SU-DHL-6 (cell line): ENCODE data around the gene LAMB4.

Source experiments
- H2AFZ ChIP-seq: fragments of 200-600 bp; sonication (generic); 2 replicates; pipeline ENCODE4 v1.6.1; 2014; ENCODE audit warnings: low read depth, mild to moderate bottlenecking, moderate library complexity, mixed read lengths, antibody characterized with exemption, low read length; ENCODE audit not compliant: severe bottlenecking
- H3F3A ChIP-seq: fragments of 200-600 bp; shearing (Covaris generic); 2 replicates; pipeline ENCODE4 v1.6.0; 2016; ENCODE audit warnings: antibody characterized with exemption, mild to moderate bottlenecking; ENCODE audit not compliant: insufficient read depth
- H3K27ac ChIP-seq: fragments of 200-600 bp; sonication (generic); 2 replicates; pipeline ENCODE4 v1.5.1; 2016; ENCODE audit warnings: low read depth, mild to moderate bottlenecking, low read length, moderate library complexity, mixed read lengths
- H3K27me3 ChIP-seq: fragments of 200-600 bp; sonication (generic), shearing (Covaris generic); 2 replicates; pipeline ENCODE4 v1.6.0; 2014; ENCODE audit warnings: mild to moderate bottlenecking, low read length
- H3K36me3 ChIP-seq: fragments of 200-600 bp; sonication (generic); 2 replicates; pipeline ENCODE4 v1.6.1; 2014; ENCODE audit warnings: mild to moderate bottlenecking, low read length, mixed read lengths
- H3K4me2 ChIP-seq: fragments of 300-600, 200-600 bp; shearing (Covaris generic), sonication (generic); 2 replicates; pipeline ENCODE4 v1.6.0; 2014; ENCODE audit warnings: low read length, low read depth, mild to moderate bottlenecking; ENCODE audit not compliant: poor library complexity, severe bottlenecking
- H3K4me3 ChIP-seq: fragments of 200-600 bp; sonication (generic); 2 replicates; pipeline ENCODE4 v1.5.1; 2014; ENCODE audit warnings: antibody characterized with exemption, low read length, mild to moderate bottlenecking, mixed read lengths; ENCODE audit not compliant: insufficient read depth, poor library complexity, severe bottlenecking
- H3K79me2 ChIP-seq: fragments of 200-600 bp; sonication (generic); 2 replicates; pipeline ENCODE4 v1.6.1; 2014; ENCODE audit warnings: mild to moderate bottlenecking, low read length, moderate library complexity; ENCODE audit not compliant: insufficient read depth
- H3K9ac ChIP-seq: fragments of 200-600 bp; sonication (generic); 2 replicates; pipeline ENCODE4 v1.7.0; 2014; ENCODE audit warnings: mild to moderate bottlenecking, low read length
- H3K9me2 ChIP-seq: fragments of 200-600 bp; sonication (generic); replicated peaks from 2 replicates; pipeline ENCODE4 v1.6.1; 2014; ENCODE audit warnings: low read length; ENCODE audit not compliant: insufficient read depth
- H3K9me3 ChIP-seq: fragments of 200-600 bp; sonication (generic); 2 replicates; pipeline ENCODE4 v1.6.1; 2014; ENCODE audit warnings: low read length, mixed read lengths; ENCODE audit not compliant: insufficient read depth
- H4K20me1 ChIP-seq: fragments of 200-600 bp; sonication (generic); 2 replicates; pipeline ENCODE4 v1.6.1; 2014; ENCODE audit warnings: low read depth, mild to moderate bottlenecking, antibody characterized with exemption, low read length, moderate library complexity, mixed read lengths
- CTCF ChIP-seq: fragments of 200-600 bp; sonication (generic); IDR thresholded peaks from one replicate; pipeline ENCODE4 v1.5.1; 2017; ENCODE audit warnings: antibody characterized with exemption, mild to moderate bottlenecking, low read length, moderate library complexity; ENCODE audit not compliant: insufficient read depth, poor library complexity, severe bottlenecking
- EZH2phosphoT487 ChIP-seq: fragments of 200-600 bp; sonication (generic), shearing (Covaris generic); conservative IDR thresholded peaks from 2 replicates; pipeline ENCODE4 v1.6.1; 2018; ENCODE audit warnings: mild to moderate bottlenecking, antibody characterized with exemption, low read length, moderate library complexity, mixed read lengths

Gene LAMB4

DNA sequence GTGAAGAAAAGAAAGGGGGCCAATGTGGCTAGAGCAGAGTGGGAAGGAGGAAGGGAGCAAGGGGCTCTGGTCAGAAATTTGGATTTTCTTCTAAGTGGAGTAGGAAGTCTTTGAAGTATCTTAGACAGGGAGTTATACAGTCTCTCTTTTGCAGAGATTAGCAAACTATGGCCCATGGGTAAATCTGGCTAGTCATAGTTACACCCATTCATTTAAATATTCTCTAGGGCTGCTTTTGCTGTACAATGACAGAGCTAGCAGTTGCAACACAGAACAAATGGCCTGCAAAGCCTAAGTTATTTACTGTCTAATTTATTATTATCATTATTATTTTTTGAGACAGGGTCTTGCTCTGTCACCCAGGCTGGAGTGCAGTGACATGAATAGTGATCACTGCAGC is 10.5 kb upstream of the LAMB4 start:
- no peak overlapping the region for H2AFZ ChIP-seq
- H3K4me2 ChIP-seq = no peak overlapping the region
- H3K4me3 ChIP-seq = no peak overlapping the region
- H3K27ac ChIP-seq = no peak overlapping the region
- H3K9ac ChIP-seq = no peak overlapping the region
- no peaks in the 10 kb centered on the region for H3K36me3 ChIP-seq
- no peaks in the 10 kb centered on the region for H3K9me2 ChIP-seq
- H3K9me3 ChIP-seq = no peaks in the 10 kb centered on the region
- TF ChIP-seq CTCF = no peak
- no peak for TF ChIP-seq EZH2phosphoT487
- H3F3A ChIP-seq = no peaks in the 10 kb centered on the region
- no peaks in the 10 kb centered on the region for H4K20me1 ChIP-seq
- no peaks in the 10 kb centered on the region for H3K79me2 ChIP-seq
- no peaks in the 10 kb centered on the region for H3K27me3 ChIP-seq

- Histone ChIP-seq H3K9me3 (no peaks in the 10 kb centered on the region), H3K27me3 (no peaks in the 10 kb centered on the region), H3K4me3 (no peak overlapping the region), H2AFZ (no peak overlapping the region), H3K9me2 (no peaks in the 10 kb centered on the region), H3F3A (no peaks in the 10 kb centered on the region), H3K36me3 (no peaks in the 10 kb centered on the region), H4K20me1 (no peaks in the 10 kb centered on the region), H3K9ac (no peak overlapping the region), H3K79me2 (no peaks in the 10 kb centered on the region), H3K27ac (no peak overlapping the region), H3K4me2 (no peak overlapping the region)
- no peak for TF ChIP-seq EZH2phosphoT487
- TF ChIP-seq CTCF = no peak
Measured at GRCh38 chr7:108138911-108139310, 8.8 kb upstream of the LAMB4 start.

GRCh38 chr7:108137993-108138392 is 7.8 kb upstream of the LAMB4 start:
- no peaks in the 10 kb centered on the region for H3K9me3 ChIP-seq
- no peaks in the 10 kb centered on the region for H3K9me2 ChIP-seq
- no peaks in the 10 kb centered on the region for H3F3A ChIP-seq
- H3K4me3 ChIP-seq = no peak overlapping the region
- H3K4me2 ChIP-seq = no peak overlapping the region
- H4K20me1 ChIP-seq = no peaks in the 10 kb centered on the region
- no peak overlapping the region for H2AFZ ChIP-seq
- no peak overlapping the region for H3K27ac ChIP-seq
- H3K27me3 ChIP-seq = no peaks in the 10 kb centered on the region
- H3K36me3 ChIP-seq = no peaks in the 10 kb centered on the region
- no peak for TF ChIP-seq EZH2phosphoT487
- TF ChIP-seq CTCF = no peak
- H3K79me2 ChIP-seq = no peaks in the 10 kb centered on the region
- H3K9ac ChIP-seq = no peak overlapping the region

GRCh38 chr7:108137040-108137439 is 6.9 kb upstream of the LAMB4 start:
- Histone ChIP-seq H3K4me2 (no peak overlapping the region), H3K9me2 (no peaks in the 10 kb centered on the region), H3K9ac (no peak overlapping the region), H3K27me3 (no peaks in the 10 kb centered on the region), H2AFZ (no peak overlapping the region), H3K36me3 (no peaks in the 10 kb centered on the region), H3K27ac (no peak overlapping the region), H4K20me1 (no peaks in the 10 kb centered on the region), H3K4me3 (no peak overlapping the region), H3K9me3 (no peaks in the 10 kb centered on the region), H3F3A (no peaks in the 10 kb centered on the region), H3K79me2 (no peaks in the 10 kb centered on the region)
- TF ChIP-seq EZH2phosphoT487 (no peak), CTCF (no peak)
